SK-N-SH (cell line): Measurements from ENCODE around the gene FLRT1. TPM values are rescaled to one million over a fixed set of nuclear protein-coding genes. Genes with fewer than 3 reads are reported as not detected.

Source experiments
- CTCF ChIA-PET: fragments of 300-600, 350-600 bp; formaldehyde crosslinking; extraction: SDS; loops from one replicate; lab custom pipeline; 2021; lab: Yijun Ruan, JAX
- POLR2A ChIA-PET: fragments of 350-600 bp; sonication (Branson Sonifier 250); formaldehyde crosslinking; extraction: SDS; loops from one replicate; lab custom pipeline; 2020; ENCODE audit warnings: antibody characterized with exemption, inconsistent platforms; lab: Yijun Ruan, JAX
- DNase-seq: peaks from one replicate; pipeline ENCODE4 v3.0.0; 2012
- H2AFZ ChIP-seq: fragments of 200-600 bp; sonication (generic); 2 replicates; pipeline ENCODE4 v1.8.1; 2016; ENCODE audit warnings: antibody characterized with exemption, mild to moderate bottlenecking, low read depth
- H3F3A ChIP-seq: fragments of 200-600 bp; sonication (generic); replicated peaks from 2 replicates; pipeline ENCODE3; 2016; ENCODE audit warnings: antibody characterized with exemption, mild to moderate bottlenecking; ENCODE audit not compliant: insufficient read depth
- H3K27ac ChIP-seq, 2 experiments: fragments of 200-500 bp in 1 of 2; fragments of 200-600 bp in 1 of 2; sonication (Bioruptor generic) in 1 of 2; sonication (generic), shearing (Covaris generic) in 1 of 2; 2 replicates each; pipeline versions ENCODE4 v1.5.1 to v1.6.1; 2014 to 2016; ENCODE audit warnings: low read depth in 2 of 2, inconsistent platforms in 1 of 2, low read length in 1 of 2, mild to moderate bottlenecking in 1 of 2, mixed read lengths in 1 of 2
- H3K27me3 ChIP-seq: fragments of 200-600 bp; sonication (generic), shearing (Covaris generic); 2 replicates; pipeline ENCODE4 v1.6.1; 2016; ENCODE audit warnings: mixed run types; ENCODE audit not compliant: insufficient read depth
- H3K36me3 ChIP-seq, 2 experiments: fragments of 200-500 bp in 1 of 2; fragments of 200-600 bp in 1 of 2; sonication (Bioruptor generic) in 1 of 2; sonication (generic) in 1 of 2; replicated peaks in 1 of 2; 2 replicates each; pipeline versions ENCODE3 to v1.5.1; 2014 to 2016; ENCODE audit warnings: low read length in 1 of 2, mild to moderate bottlenecking in 1 of 2; ENCODE audit not compliant: insufficient read depth in 2 of 2, control insufficient read depth in 1 of 2
- H3K4me1 ChIP-seq, 2 experiments: fragments of 200-500 bp in 1 of 2; fragments of 200-600 bp in 1 of 2; sonication (Bioruptor generic) in 1 of 2; sonication (generic), shearing (Covaris generic) in 1 of 2; 2 replicates each; pipeline versions ENCODE4 v1.5.1 to v1.6.1; 2014 to 2016; ENCODE audit warnings: low read depth in 1 of 2, low read length in 1 of 2, mixed run types in 1 of 2; ENCODE audit not compliant: insufficient read depth in 2 of 2, control insufficient read depth in 1 of 2
- H3K4me2 ChIP-seq: fragments of 200-600 bp; sonication (generic), shearing (Covaris generic); 2 replicates; pipeline ENCODE4 v1.6.1; 2017; ENCODE audit warnings: mixed run types
- H3K4me3 ChIP-seq, 2 experiments: fragments of 200-500 bp in 1 of 2; fragments of 200-600 bp in 1 of 2; sonication (Bioruptor generic) in 1 of 2; sonication (generic), shearing (Covaris generic) in 1 of 2; 2 replicates each; pipeline versions ENCODE4 v1.5.1 to v1.8.1; 2014 to 2016; ENCODE audit warnings: low read depth in 2 of 2, inconsistent platforms in 1 of 2, low read length in 1 of 2, mild to moderate bottlenecking in 1 of 2, mixed read lengths in 1 of 2, moderate library complexity in 1 of 2
- H3K79me2 ChIP-seq: fragments of 200-600 bp; sonication (generic); 2 replicates; pipeline ENCODE4 v1.8.1; 2017; ENCODE audit warnings: mild to moderate bottlenecking; ENCODE audit not compliant: insufficient read depth
- H3K9ac ChIP-seq: fragments of 200-600 bp; sonication (generic); 2 replicates; pipeline ENCODE4 v1.6.1; 2017; ENCODE audit warnings: mixed run types
- H3K9me2 ChIP-seq: fragments of 200-600 bp; sonication (generic); 2 replicates; pipeline ENCODE4 v1.6.1; 2017; ENCODE audit warnings: mixed run types
- H3K9me3 ChIP-seq: fragments of 200-600 bp; sonication (generic); 2 replicates; pipeline ENCODE4 v1.6.1; 2017; ENCODE audit warnings: mixed run types, mild to moderate bottlenecking, moderate library complexity
- H4K20me1 ChIP-seq: fragments of 200-600 bp; sonication (generic); 2 replicates; pipeline ENCODE4 v1.6.1; 2017; ENCODE audit warnings: mild to moderate bottlenecking, mixed run types; ENCODE audit not compliant: insufficient read depth
- FOXJ3 ChIP-seq: sonication (generic); formaldehyde crosslinking; IDR thresholded peaks from 2 replicates; pipeline ENCODE4 v1.5.1; 2020; ENCODE audit warnings: mild to moderate bottlenecking, missing genetic modification reagents
- FOXM1 ChIP-seq: IDR thresholded peaks from 2 replicates; pipeline ENCODE4 v1.4.0; 2012; ENCODE audit warnings: low read depth, mild to moderate bottlenecking
- GABPA ChIP-seq: IDR thresholded peaks from 2 replicates; pipeline ENCODE4 v1.4.0; 2012; ENCODE audit warnings: low read depth, mild to moderate bottlenecking
- MEF2A ChIP-seq: IDR thresholded peaks from 2 replicates; pipeline ENCODE4 v1.4.0; 2012; ENCODE audit warnings: low read depth, borderline replicate concordance
- POLR2AphosphoS5 ChIP-seq: IDR thresholded peaks from 2 replicates; pipeline ENCODE4 v1.6.1; 2012; ENCODE audit warnings: low read depth, low read length
- RAD21 ChIP-seq: IDR thresholded peaks from 2 replicates; pipeline ENCODE4 v1.6.1; 2012; ENCODE audit warnings: mild to moderate bottlenecking, low read length
- RCOR1 ChIP-seq: fragments of 150-350 bp; IDR thresholded peaks from 2 replicates; pipeline ENCODE4 v1.6.1; 2017; ENCODE audit warnings: antibody characterized with exemption, low read length
- RFX5 ChIP-seq: IDR thresholded peaks from 2 replicates; pipeline ENCODE4 v1.6.1; 2012; ENCODE audit warnings: mild to moderate bottlenecking, improper control_type of control experiment, low read length
- SMC3 ChIP-seq: IDR thresholded peaks from 2 replicates; pipeline ENCODE4 v1.6.1; 2012; ENCODE audit warnings: low read depth, low read length, improper control_type of control experiment
- TAF1 ChIP-seq: IDR thresholded peaks from 2 replicates; pipeline ENCODE4 v1.6.1; 2012; ENCODE audit warnings: low read depth, mild to moderate bottlenecking, low read length, moderate library complexity, borderline replicate concordance
- TCF12 ChIP-seq: IDR thresholded peaks from 2 replicates; pipeline ENCODE4 v1.4.0; 2012
- TEAD4 ChIP-seq: IDR thresholded peaks from 2 replicates; pipeline ENCODE4 v1.4.0; 2012; ENCODE audit warnings: mild to moderate bottlenecking, borderline replicate concordance; ENCODE audit not compliant: insufficient read depth
- YY1 ChIP-seq: IDR thresholded peaks from 2 replicates; pipeline ENCODE4 v1.4.0; 2012; ENCODE audit warnings: low read depth, mild to moderate bottlenecking
- WGBS: methylation state at CpG from one replicate; pipeline ENCODE4 v1.1.6; 2017; ENCODE audit warnings: low lambda C conversion rate; 5-methylcytosine and 5-hydroxymethylcytosine counted together
- polyA plus RNA-seq, 3 experiments: library from polyadenylated mRNA; depleted of rRNA; stranded (reverse); fragments of >200 nt; gene quantifications; 2 replicates each; pipeline ENCODE4 v1.2.3, GENCODE V29; 2012
- TF ChIP-seq, protein P1 (sequence below): IDR thresholded peaks from 2 replicates; pipeline ENCODE4; 2012
- TF ChIP-seq, protein P2 (sequence below): IDR thresholded peaks from 2 replicates; pipeline ENCODE4 v1.4.0; 2012; ENCODE audit warnings: low read depth, borderline replicate concordance
- TF ChIP-seq, protein P3 (sequence below): fragments of 150-350 bp; IDR thresholded peaks from 2 replicates; pipeline ENCODE4 v1.6.1; 2017; ENCODE audit warnings: antibody characterized with exemption, low read length, low read depth, borderline replicate concordance
- TF ChIP-seq, protein P4 (sequence below): IDR thresholded peaks from 2 replicates; pipeline ENCODE4 v1.6.1; 2012; ENCODE audit warnings: mild to moderate bottlenecking, low read depth, low read length, moderate library complexity
- TF ChIP-seq, protein P5 (sequence below): IDR thresholded peaks from 2 replicates; pipeline ENCODE4 v1.4.0; 2012; ENCODE audit warnings: low read depth

Gene FLRT1
- polyA plus RNA-seq, 1 of the 3 experiments (the other 2 are of a cell fraction), result 0.03 TPM

DNA sequence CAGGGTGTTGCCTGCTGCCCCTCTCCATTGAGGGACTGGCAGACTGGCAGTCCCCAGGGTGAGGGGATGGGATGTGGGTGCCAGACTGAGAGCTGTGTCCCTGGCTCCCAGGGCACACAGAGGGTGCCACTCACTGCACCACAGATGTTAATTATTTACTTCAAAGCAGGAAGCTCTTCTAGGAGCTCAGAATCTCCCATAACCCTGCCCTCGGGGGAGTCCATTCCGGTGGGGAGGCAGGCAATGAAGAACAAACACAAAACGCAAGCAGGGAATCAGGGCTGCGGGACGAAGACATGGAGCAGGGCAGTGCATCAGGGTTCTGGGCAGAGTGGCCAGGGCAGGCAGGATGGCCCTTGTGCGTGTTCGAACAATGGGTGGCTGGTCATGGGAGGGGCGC is 24.4 kb upstream of the FLRT1 start (continued):
- TF ChIP-seq POLR2AphosphoS5 (no peak), RFX5 (no peak), RCOR1 (no peak)
- TF ChIP-seq, protein P1, sequence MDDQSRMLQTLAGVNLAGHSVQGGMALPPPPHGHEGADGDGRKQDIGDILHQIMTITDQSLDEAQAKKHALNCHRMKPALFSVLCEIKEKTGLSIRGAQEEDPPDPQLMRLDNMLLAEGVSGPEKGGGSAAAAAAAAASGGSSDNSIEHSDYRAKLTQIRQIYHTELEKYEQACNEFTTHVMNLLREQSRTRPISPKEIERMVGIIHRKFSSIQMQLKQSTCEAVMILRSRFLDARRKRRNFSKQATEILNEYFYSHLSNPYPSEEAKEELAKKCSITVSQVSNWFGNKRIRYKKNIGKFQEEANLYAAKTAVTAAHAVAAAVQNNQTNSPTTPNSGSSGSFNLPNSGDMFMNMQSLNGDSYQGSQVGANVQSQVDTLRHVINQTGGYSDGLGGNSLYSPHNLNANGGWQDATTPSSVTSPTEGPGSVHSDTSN, result no peak

DNA sequence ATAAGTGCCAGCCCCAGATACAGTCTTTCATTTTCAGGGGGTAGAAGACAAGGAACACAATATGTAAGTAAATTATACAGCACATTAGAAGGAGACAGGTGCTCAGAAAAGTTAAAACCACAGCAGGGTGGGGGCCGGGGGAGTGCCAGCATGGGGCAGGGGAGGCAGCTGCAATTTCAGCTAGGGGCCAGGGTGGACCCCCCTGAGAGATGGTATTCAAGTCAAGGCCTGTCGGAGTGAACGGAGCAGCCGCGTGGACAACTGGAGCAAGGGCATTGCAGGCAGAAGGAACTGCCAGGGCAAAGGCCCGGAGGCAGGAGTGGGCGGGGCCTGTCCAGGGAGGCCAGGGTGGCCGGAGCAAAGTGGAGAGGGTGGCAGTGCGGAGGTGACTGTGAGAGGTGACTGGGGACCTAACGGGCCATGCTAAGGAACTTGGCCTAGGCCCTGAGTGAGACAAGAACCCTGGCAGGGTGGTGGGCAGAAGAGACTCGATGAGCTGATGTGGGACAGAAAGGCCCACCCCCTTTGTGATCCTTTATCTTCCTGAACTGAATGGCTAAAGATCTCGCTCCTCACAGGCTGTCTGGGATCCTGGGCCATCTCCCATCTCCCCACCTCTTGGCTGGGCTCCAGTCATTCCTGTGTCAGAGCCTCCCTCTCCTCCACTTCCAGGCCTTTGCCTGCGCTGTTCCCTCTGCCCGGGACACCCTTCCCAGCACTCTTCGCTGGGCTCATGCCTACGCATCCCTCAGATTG is 22.4 kb upstream of the FLRT1 start:
- Histone ChIP-seq H3K4me3 (no peak overlapping the region), H3K9ac (no peak overlapping the region), H3K9me2 (no peaks in the 10 kb centered on the region), H2AFZ (no peak overlapping the region), H3K4me1 (peaks cover 0 to 21% of the 10 kb centered on the region in 2 experiments; a peak in 1 of 4 replicates), H3K79me2 (no peaks in the 10 kb centered on the region), H4K20me1 (peaks cover 5% of the 10 kb centered on the region; the same call in 1 of the 2 replicates), H3K36me3 (no peaks in the 10 kb centered on the region), H3K4me2 (no peak overlapping the region), H3K9me3 (no peaks in the 10 kb centered on the region), H3K27me3 (no peaks in the 10 kb centered on the region), H3F3A (no peaks in the 10 kb centered on the region), H3K27ac (no peak overlapping the region)
- DNase-seq, result no peak
- TF ChIP-seq, protein P2, sequence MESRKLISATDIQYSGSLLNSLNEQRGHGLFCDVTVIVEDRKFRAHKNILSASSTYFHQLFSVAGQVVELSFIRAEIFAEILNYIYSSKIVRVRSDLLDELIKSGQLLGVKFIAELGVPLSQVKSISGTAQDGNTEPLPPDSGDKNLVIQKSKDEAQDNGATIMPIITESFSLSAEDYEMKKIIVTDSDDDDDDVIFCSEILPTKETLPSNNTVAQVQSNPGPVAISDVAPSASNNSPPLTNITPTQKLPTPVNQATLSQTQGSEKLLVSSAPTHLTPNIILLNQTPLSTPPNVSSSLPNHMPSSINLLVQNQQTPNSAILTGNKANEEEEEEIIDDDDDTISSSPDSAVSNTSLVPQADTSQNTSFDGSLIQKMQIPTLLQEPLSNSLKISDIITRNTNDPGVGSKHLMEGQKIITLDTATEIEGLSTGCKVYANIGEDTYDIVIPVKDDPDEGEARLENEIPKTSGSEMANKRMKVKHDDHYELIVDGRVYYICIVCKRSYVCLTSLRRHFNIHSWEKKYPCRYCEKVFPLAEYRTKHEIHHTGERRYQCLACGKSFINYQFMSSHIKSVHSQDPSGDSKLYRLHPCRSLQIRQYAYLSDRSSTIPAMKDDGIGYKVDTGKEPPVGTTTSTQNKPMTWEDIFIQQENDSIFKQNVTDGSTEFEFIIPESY, result no peak
- no peak for TF ChIP-seq MEF2A
- no peak for TF ChIP-seq RFX5
- TF ChIP-seq FOXM1, result no peak
- ChIA-PET POLR2A (no interaction called here), CTCF (no interaction called here)
- 96% methylated on average over 16 of the region's 16 CpGs for WGBS

DNA sequence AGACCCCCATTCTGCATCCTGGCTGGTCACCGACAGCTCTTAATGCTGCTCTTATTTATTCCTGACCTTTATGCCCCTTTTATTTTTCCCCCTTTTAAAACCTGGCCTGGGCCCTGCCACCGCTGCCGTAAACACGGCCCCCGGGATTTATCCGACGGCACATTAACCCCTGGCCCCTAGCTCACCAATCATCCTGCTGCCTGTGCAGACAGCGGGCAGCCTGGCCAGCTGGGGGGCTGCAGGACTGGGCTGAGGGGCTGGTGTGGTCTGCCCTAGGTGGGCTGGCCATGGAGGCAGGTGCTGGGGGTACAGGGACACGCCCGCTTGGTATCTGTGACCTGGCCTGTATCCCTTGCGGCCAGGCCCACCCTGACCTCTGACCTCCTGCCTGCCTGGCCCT is 21.4 kb upstream of the FLRT1 start:
- H3K4me1 ChIP-seq, result peaks cover 0 to 27% of the 10 kb centered on the region in 2 experiments; a peak in 1 of 4 replicates
- no peak overlapping the region for H3K4me3 ChIP-seq
- H3K9me2 ChIP-seq, result no peaks in the 10 kb centered on the region
- H3K79me2 ChIP-seq, result no peaks in the 10 kb centered on the region
- ChIA-PET POLR2A (no interaction called here), CTCF (interaction anchor here (1.2 kb wide), 1 partner anchor 135 kb away, joined by 3 read pairs; no protein-coding TSS in a partner anchor)
- H3K4me2 ChIP-seq, result no peak overlapping the region
- H3F3A ChIP-seq, result no peaks in the 10 kb centered on the region
- H3K9ac ChIP-seq, result no peak overlapping the region
- 98% methylated on average over 8 of the region's 11 CpGs for WGBS
- H3K27me3 ChIP-seq, result no peaks in the 10 kb centered on the region
- peaks cover 5% of the 10 kb centered on the region; the same call in 1 of the 2 replicates for H4K20me1 ChIP-seq
- H3K36me3 ChIP-seq, result no peaks in the 10 kb centered on the region
- H3K27ac ChIP-seq, result no peak overlapping the region
- DNase-seq, result no peak
- no peaks in the 10 kb centered on the region for H3K9me3 ChIP-seq
- H2AFZ ChIP-seq, result no peak overlapping the region
- TF ChIP-seq, protein P3, sequence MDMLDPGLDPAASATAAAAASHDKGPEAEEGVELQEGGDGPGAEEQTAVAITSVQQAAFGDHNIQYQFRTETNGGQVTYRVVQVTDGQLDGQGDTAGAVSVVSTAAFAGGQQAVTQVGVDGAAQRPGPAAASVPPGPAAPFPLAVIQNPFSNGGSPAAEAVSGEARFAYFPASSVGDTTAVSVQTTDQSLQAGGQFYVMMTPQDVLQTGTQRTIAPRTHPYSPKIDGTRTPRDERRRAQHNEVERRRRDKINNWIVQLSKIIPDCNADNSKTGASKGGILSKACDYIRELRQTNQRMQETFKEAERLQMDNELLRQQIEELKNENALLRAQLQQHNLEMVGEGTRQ, result no peak
- TF ChIP-seq GABPA (no peak), TCF12 (no peak), YY1 (no peak), MEF2A (no peak), SMC3 (no peak), RAD21 (no peak), TAF1 (no peak), TEAD4 (no peak), FOXJ3 (CRISPR knock-in tag) (no peak)
- TF ChIP-seq, protein P4, sequence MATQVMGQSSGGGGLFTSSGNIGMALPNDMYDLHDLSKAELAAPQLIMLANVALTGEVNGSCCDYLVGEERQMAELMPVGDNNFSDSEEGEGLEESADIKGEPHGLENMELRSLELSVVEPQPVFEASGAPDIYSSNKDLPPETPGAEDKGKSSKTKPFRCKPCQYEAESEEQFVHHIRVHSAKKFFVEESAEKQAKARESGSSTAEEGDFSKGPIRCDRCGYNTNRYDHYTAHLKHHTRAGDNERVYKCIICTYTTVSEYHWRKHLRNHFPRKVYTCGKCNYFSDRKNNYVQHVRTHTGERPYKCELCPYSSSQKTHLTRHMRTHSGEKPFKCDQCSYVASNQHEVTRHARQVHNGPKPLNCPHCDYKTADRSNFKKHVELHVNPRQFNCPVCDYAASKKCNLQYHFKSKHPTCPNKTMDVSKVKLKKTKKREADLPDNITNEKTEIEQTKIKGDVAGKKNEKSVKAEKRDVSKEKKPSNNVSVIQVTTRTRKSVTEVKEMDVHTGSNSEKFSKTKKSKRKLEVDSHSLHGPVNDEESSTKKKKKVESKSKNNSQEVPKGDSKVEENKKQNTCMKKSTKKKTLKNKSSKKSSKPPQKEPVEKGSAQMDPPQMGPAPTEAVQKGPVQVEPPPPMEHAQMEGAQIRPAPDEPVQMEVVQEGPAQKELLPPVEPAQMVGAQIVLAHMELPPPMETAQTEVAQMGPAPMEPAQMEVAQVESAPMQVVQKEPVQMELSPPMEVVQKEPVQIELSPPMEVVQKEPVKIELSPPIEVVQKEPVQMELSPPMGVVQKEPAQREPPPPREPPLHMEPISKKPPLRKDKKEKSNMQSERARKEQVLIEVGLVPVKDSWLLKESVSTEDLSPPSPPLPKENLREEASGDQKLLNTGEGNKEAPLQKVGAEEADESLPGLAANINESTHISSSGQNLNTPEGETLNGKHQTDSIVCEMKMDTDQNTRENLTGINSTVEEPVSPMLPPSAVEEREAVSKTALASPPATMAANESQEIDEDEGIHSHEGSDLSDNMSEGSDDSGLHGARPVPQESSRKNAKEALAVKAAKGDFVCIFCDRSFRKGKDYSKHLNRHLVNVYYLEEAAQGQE, result no peak
- TF ChIP-seq, protein P5, sequence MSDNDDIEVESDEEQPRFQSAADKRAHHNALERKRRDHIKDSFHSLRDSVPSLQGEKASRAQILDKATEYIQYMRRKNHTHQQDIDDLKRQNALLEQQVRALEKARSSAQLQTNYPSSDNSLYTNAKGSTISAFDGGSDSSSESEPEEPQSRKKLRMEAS, result no peak
